Liver (tissue), 9 donors: Measurements from ENCODE around the gene ENTR1. TPM values are rescaled to one million over a fixed set of nuclear protein-coding genes. Genes with fewer than 3 reads are reported as not detected.

ENCODE experiments used
- DNase-seq: peaks from one replicate; pipeline ENCODE4 v3.0.0-alpha.2; 2017; ENCODE audit warnings: low spot score
- H3K27ac ChIP-seq, 2 donors: one replicate each; pipeline ENCODE4 v1.7.0; 2013; ENCODE audit warnings: inconsistent platforms in 2 of 2, low read length in 2 of 2, control low read depth in 1 of 2, low read depth in 1 of 2, mild to moderate bottlenecking in 1 of 2
- H3K27me3 ChIP-seq, 4 donors: one replicate each; pipeline versions ENCODE4 v1.6.1 to v1.7.0; 2013; ENCODE audit warnings: low read length in 3 of 4, inconsistent platforms in 1 of 4, mild to moderate bottlenecking in 1 of 4, moderate library complexity in 1 of 4; ENCODE audit not compliant: control insufficient read depth in 4 of 4, insufficient read depth in 4 of 4
- H3K36me3 ChIP-seq, 4 donors: one replicate each; pipeline versions ENCODE4 v1.6.1 to v1.7.0; 2013; ENCODE audit warnings: low read length in 3 of 4, mild to moderate bottlenecking in 3 of 4, low read depth in 1 of 4, moderate library complexity in 1 of 4; ENCODE audit not compliant: control insufficient read depth in 4 of 4, insufficient read depth in 3 of 4
- H3K4me1 ChIP-seq, 4 donors: one replicate each; pipeline versions ENCODE4 v1.6.1 to v1.7.0; 2013; ENCODE audit warnings: low read length in 3 of 4, mild to moderate bottlenecking in 3 of 4, moderate library complexity in 1 of 4; ENCODE audit not compliant: control insufficient read depth in 4 of 4, insufficient read depth in 4 of 4
- H3K4me3 ChIP-seq, 3 donors: one replicate each; pipeline versions ENCODE4 v1.6.1 to v1.7.0; 2013; ENCODE audit warnings: low read length in 3 of 3, control low read depth in 1 of 3, low read depth in 1 of 3, mild to moderate bottlenecking in 1 of 3
- H3K9ac ChIP-seq, 2 donors: one replicate each; pipeline ENCODE4 v1.7.0; 2013; ENCODE audit warnings: low read length in 2 of 2, mild to moderate bottlenecking in 2 of 2, moderate library complexity in 2 of 2, control low read depth in 1 of 2, low read depth in 1 of 2
- H3K9me3 ChIP-seq, 4 donors: one replicate each; pipeline versions ENCODE4 v1.6.1 to v1.7.0; 2013; ENCODE audit warnings: low read length in 3 of 4; ENCODE audit not compliant: control insufficient read depth in 4 of 4
- EGR1 ChIP-seq, 2 donors: IDR thresholded peaks; 2 replicates each; pipeline ENCODE4 v1.6.1; 2016 to 2018; ENCODE audit warnings: antibody characterized with exemption in 2 of 2, low read depth in 2 of 2
- FOXA1 ChIP-seq: IDR thresholded peaks from 2 replicates; pipeline ENCODE4 v1.6.1; 2016; ENCODE audit warnings: antibody characterized with exemption
- JUND ChIP-seq, 2 donors: IDR thresholded peaks; 2 replicates each; pipeline ENCODE4 v1.6.1; 2016; ENCODE audit warnings: antibody characterized with exemption in 2 of 2
- NR2F2 ChIP-seq: IDR thresholded peaks from 2 replicates; pipeline ENCODE4 v1.6.1; 2016; ENCODE audit warnings: antibody characterized with exemption
- RAD21 ChIP-seq, 2 donors: IDR thresholded peaks; 2 replicates each; pipeline ENCODE4 v1.6.1; 2016; ENCODE audit warnings: antibody characterized with exemption in 2 of 2, mild to moderate bottlenecking in 2 of 2
- RXRA ChIP-seq, 2 donors: IDR thresholded peaks; 2 replicates each; pipeline ENCODE4 v1.6.1; 2017 to 2018; ENCODE audit warnings: antibody characterized with exemption in 2 of 2, mild to moderate bottlenecking in 1 of 2
- TAF1 ChIP-seq: conservative IDR thresholded peaks from 2 replicates; pipeline ENCODE4 v1.6.1; 2016; ENCODE audit warnings: antibody characterized with exemption, mild to moderate bottlenecking
- YY1 ChIP-seq: IDR thresholded peaks from 2 replicates; pipeline ENCODE4 v1.6.1; 2016; ENCODE audit warnings: antibody characterized with exemption, mild to moderate bottlenecking
- WGBS: extraction: QIAGEN DNeasy Blood & Tissue Kit; methylation state at CpG from one replicate; pipeline ENCODE4 v1.1.7; 2013; 5-methylcytosine and 5-hydroxymethylcytosine counted together
- polyA plus RNA-seq, 2 donors: library from polyadenylated mRNA; stranded (reverse) in 1 of 2; unstranded in 1 of 2; fragments of 200-250 nt in 1 of 2; fragments of >200 nt in 1 of 2; fragmentation: Nextera tagmentation in 1 of 2; extraction: Ambion mirVana in 1 of 2; gene quantifications; one replicate each; pipeline versions ENCODE4 v1.2.1 to v1.2.3, GENCODE V29; 2013 to 2015
- total RNA-seq, 2 donors: library from RNA; depleted of rRNA; stranded (reverse); fragments of >200 nt; gene quantifications; one replicate each; pipeline ENCODE4 v1.2.3, GENCODE V29; 2014
- TF ChIP-seq, protein P1 (sequence below): fragments of 150-350 bp; IDR thresholded peaks from 2 replicates; pipeline ENCODE4 v1.5.1; 2017; ENCODE audit warnings: improper control_type of control experiment, low read depth, low read length; ENCODE audit not compliant: missing input control
- TF ChIP-seq, protein P2 (sequence below): IDR thresholded peaks from 2 replicates; pipeline ENCODE4 v1.6.1; 2016; ENCODE audit warnings: antibody characterized with exemption
- TF ChIP-seq, protein P3 (sequence below): IDR thresholded peaks from 2 replicates; pipeline ENCODE4 v1.6.1; 2016; ENCODE audit warnings: antibody characterized with exemption
- TF ChIP-seq, protein P4 (sequence below): IDR thresholded peaks from 2 replicates; pipeline ENCODE4 v1.6.1; 2016; ENCODE audit warnings: antibody characterized with exemption, mild to moderate bottlenecking
- TF ChIP-seq, protein P5 (sequence below): IDR thresholded peaks from 2 replicates; pipeline ENCODE4 v1.6.1; 2016; ENCODE audit warnings: antibody characterized with exemption
- donor health status: healthy.
- donor health status: healthy.
- donor health status: healthy.
- donor health status: healthy.
- donor health status: healthy.

ENTR1 gene
- total and polyA plus RNA-seq, 4 donors, result 11.0 to 28.1 (median 19.1) TPM

DNA sequence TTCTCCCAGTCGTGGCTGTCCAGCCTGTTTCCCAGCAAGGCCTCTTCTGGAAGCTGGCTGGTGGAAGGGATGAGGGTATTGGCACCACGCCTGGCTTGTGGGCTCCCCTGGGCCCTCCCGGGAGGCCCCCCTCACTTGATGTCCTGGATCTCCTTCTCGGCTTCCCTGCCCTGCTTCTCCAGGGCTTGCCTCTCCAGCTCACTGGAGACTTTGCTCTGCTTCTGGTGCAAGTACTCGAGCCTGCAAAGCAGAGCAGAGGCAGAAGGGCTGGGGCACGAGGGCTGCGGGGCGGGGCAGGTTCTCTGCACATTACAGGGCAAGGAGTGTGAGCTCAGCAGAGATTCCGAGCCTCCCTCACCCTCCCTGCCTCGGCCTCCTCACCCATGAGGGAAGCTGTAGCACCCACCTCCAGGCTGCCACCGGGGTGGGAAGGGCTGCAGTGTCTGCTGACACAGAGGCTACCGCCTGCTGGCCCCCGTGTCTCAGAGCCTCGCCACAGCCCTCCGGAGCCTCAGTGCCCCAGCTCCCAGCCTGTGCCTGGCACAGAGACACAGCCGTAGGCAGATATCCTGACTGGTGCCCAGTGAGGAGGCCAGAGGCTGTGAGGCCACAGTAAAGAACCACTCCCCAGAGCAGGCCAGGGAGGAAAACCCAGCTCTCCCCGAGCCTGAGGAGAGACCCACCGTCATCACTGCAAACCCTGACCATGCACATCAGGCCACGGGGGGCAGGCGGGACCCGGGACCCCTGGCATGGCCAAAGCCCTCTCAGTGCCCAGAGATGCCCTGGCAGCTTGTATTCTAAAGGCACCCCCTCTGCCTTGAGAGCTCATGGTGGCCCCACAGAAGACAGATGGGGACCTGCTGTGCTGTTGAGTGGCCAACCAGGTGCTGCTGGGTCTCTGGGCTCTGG is 17.6 kb downstream of the ENTR1 start:
- Histone ChIP-seq H3K27me3 (no peaks in the 10 kb centered on the region), H3K4me3 (no peak overlapping the region), H3K27ac (no peak overlapping the region), H3K4me1 (peaks cover 10 to 28% (median 21%) of the 10 kb centered on the region in 4 donors), H3K9me3 (no peaks in the 10 kb centered on the region), H3K36me3 (peaks cover 4 to 56% (median 26%) of the 10 kb centered on the region in 4 donors), H3K9ac (no peak overlapping the region)
- TF ChIP-seq, protein P1, sequence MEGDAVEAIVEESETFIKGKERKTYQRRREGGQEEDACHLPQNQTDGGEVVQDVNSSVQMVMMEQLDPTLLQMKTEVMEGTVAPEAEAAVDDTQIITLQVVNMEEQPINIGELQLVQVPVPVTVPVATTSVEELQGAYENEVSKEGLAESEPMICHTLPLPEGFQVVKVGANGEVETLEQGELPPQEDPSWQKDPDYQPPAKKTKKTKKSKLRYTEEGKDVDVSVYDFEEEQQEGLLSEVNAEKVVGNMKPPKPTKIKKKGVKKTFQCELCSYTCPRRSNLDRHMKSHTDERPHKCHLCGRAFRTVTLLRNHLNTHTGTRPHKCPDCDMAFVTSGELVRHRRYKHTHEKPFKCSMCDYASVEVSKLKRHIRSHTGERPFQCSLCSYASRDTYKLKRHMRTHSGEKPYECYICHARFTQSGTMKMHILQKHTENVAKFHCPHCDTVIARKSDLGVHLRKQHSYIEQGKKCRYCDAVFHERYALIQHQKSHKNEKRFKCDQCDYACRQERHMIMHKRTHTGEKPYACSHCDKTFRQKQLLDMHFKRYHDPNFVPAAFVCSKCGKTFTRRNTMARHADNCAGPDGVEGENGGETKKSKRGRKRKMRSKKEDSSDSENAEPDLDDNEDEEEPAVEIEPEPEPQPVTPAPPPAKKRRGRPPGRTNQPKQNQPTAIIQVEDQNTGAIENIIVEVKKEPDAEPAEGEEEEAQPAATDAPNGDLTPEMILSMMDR, result no peak
- TF ChIP-seq TAF1 (no peak), RAD21 (IDR thresholded peaks at IDR 0.05) (no peak), NR2F2 (no peak), JUND (IDR thresholded peaks at IDR 0.05) (no peak), YY1 (no peak), FOXA1 (no peak), EGR1 (IDR thresholded peaks at IDR 0.05; ENCODE audit: low read depth in 2 of 2) (no peak), RXRA (IDR thresholded peaks at IDR 0.05) (no peak)
- TF ChIP-seq, protein P2, sequence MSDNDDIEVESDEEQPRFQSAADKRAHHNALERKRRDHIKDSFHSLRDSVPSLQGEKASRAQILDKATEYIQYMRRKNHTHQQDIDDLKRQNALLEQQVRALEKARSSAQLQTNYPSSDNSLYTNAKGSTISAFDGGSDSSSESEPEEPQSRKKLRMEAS, result no peak
- TF ChIP-seq, protein P3, sequence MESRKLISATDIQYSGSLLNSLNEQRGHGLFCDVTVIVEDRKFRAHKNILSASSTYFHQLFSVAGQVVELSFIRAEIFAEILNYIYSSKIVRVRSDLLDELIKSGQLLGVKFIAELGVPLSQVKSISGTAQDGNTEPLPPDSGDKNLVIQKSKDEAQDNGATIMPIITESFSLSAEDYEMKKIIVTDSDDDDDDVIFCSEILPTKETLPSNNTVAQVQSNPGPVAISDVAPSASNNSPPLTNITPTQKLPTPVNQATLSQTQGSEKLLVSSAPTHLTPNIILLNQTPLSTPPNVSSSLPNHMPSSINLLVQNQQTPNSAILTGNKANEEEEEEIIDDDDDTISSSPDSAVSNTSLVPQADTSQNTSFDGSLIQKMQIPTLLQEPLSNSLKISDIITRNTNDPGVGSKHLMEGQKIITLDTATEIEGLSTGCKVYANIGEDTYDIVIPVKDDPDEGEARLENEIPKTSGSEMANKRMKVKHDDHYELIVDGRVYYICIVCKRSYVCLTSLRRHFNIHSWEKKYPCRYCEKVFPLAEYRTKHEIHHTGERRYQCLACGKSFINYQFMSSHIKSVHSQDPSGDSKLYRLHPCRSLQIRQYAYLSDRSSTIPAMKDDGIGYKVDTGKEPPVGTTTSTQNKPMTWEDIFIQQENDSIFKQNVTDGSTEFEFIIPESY, result no peak
- TF ChIP-seq, protein P4, sequence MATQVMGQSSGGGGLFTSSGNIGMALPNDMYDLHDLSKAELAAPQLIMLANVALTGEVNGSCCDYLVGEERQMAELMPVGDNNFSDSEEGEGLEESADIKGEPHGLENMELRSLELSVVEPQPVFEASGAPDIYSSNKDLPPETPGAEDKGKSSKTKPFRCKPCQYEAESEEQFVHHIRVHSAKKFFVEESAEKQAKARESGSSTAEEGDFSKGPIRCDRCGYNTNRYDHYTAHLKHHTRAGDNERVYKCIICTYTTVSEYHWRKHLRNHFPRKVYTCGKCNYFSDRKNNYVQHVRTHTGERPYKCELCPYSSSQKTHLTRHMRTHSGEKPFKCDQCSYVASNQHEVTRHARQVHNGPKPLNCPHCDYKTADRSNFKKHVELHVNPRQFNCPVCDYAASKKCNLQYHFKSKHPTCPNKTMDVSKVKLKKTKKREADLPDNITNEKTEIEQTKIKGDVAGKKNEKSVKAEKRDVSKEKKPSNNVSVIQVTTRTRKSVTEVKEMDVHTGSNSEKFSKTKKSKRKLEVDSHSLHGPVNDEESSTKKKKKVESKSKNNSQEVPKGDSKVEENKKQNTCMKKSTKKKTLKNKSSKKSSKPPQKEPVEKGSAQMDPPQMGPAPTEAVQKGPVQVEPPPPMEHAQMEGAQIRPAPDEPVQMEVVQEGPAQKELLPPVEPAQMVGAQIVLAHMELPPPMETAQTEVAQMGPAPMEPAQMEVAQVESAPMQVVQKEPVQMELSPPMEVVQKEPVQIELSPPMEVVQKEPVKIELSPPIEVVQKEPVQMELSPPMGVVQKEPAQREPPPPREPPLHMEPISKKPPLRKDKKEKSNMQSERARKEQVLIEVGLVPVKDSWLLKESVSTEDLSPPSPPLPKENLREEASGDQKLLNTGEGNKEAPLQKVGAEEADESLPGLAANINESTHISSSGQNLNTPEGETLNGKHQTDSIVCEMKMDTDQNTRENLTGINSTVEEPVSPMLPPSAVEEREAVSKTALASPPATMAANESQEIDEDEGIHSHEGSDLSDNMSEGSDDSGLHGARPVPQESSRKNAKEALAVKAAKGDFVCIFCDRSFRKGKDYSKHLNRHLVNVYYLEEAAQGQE, result no peak
- TF ChIP-seq, protein P5, sequence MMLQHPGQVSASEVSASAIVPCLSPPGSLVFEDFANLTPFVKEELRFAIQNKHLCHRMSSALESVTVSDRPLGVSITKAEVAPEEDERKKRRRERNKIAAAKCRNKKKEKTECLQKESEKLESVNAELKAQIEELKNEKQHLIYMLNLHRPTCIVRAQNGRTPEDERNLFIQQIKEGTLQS, result no peak
- DNase-seq, result no peak
- 94% methylated on average over 21 of the region's 21 CpGs for WGBS
